Measurements from ENCODE around the gene SESTD1. TPM values are rescaled to one million over a fixed set of nuclear protein-coding genes. Genes with fewer than 3 reads are reported as not detected.

The SESTD1 gene
- total and polyA plus RNA-seq, 2 experiments from 2014 or later = 12.6 to 21.6 TPM

- TF ChIP-seq STAT1 (IDR thresholded peaks at IDR 0.05; ENCODE audit: unreplicated experiment) (no peak), EZH2 (IDR thresholded peaks at IDR 0.05; ENCODE audit: low read depth, unreplicated experiment) (no peak), POLR2AphosphoS5 (IDR thresholded peaks at IDR 0.05; ENCODE audit: low read depth) (no peak), CREB1 (CRISPR knock-in tag; IDR thresholded peaks at IDR 0.05; ENCODE audit: low read depth) (no peak), CTCF (conservative IDR thresholded peaks at IDR 0.05; ENCODE audit: low read depth in 2 of 2) (no peak), ZNF331 (CRISPR knock-in tag; IDR thresholded peaks at IDR 0.05; ENCODE audit: low read depth) (no peak), ZNF114 (CRISPR knock-in tag; IDR thresholded peaks at IDR 0.05) (no peak), ETS1 (IDR thresholded peaks at IDR 0.05) (no peak), REST (IDR thresholded peaks at IDR 0.05; ENCODE audit: unreplicated experiment) (no peak), JUNB (IDR thresholded peaks at IDR 0.05; ENCODE audit: unreplicated experiment) (no peak), ZNF462 (CRISPR knock-in tag; IDR thresholded peaks at IDR 0.05) (no peak), EZH2phosphoT487 (IDR thresholded peaks at IDR 0.05; ENCODE audit: unreplicated experiment) (no peak), NANOG (IDR thresholded peaks at IDR 0.05; ENCODE audit: borderline replicate concordance) (no peak)
- H3K4me1 ChIP-seq (ENCODE audit: insufficient read depth) = no peaks in the 10 kb centered on the region
- H3K27ac Mint-ChIP-seq = no peak overlapping the region
- H3K79me2 ChIP-seq (replicated peaks; ENCODE audit: insufficient read depth) = no peaks in the 10 kb centered on the region
- no peaks in the 10 kb centered on the region for H3K4me1 Mint-ChIP-seq
- H3K27me3 ChIP-seq (ENCODE audit: insufficient read depth) = no peaks in the 10 kb centered on the region
- no peak overlapping the region for H3K4me3 ChIP-seq
- no peak for ATAC-seq
- no peak for DNase-seq (ENCODE audit: low spot score)
- no peak overlapping the region for H3K27ac ChIP-seq (ENCODE audit: low read depth)
- peaks cover 4% of the 10 kb centered on the region for H3K27me3 Mint-ChIP-seq (ENCODE audit: insufficient read depth, low read depth, poor library complexity)
- no peak overlapping the region for H2AFZ ChIP-seq
- no peaks in the 10 kb centered on the region for H3F3A ChIP-seq (replicated peaks; ENCODE audit: low read depth)
- no peak overlapping the region for H3K4me3 Mint-ChIP-seq
- H3K9me2 ChIP-seq (ENCODE audit: insufficient read depth) = no peaks in the 10 kb centered on the region
- H3K9me3 Mint-ChIP-seq = peaks cover 22% of the 10 kb centered on the region
- no peak overlapping the region for H3K4me2 ChIP-seq
- peaks cover 13% of the 10 kb centered on the region for H3K36me3 Mint-ChIP-seq (ENCODE audit: low read depth)
- H4K20me1 ChIP-seq (replicated peaks; ENCODE audit: insufficient read depth) = no peaks in the 10 kb centered on the region
- H3K36me3 ChIP-seq (ENCODE audit: insufficient read depth) = peaks cover 5% of the 10 kb centered on the region; the same call in 1 of the 2 replicates
Measured at GRCh38 chr2:179097131-179097530, 167.5 kb downstream of the SESTD1 start.
